Measurements from ENCODE around the gene SFT2D3.

Gene SFT2D3

DNA sequence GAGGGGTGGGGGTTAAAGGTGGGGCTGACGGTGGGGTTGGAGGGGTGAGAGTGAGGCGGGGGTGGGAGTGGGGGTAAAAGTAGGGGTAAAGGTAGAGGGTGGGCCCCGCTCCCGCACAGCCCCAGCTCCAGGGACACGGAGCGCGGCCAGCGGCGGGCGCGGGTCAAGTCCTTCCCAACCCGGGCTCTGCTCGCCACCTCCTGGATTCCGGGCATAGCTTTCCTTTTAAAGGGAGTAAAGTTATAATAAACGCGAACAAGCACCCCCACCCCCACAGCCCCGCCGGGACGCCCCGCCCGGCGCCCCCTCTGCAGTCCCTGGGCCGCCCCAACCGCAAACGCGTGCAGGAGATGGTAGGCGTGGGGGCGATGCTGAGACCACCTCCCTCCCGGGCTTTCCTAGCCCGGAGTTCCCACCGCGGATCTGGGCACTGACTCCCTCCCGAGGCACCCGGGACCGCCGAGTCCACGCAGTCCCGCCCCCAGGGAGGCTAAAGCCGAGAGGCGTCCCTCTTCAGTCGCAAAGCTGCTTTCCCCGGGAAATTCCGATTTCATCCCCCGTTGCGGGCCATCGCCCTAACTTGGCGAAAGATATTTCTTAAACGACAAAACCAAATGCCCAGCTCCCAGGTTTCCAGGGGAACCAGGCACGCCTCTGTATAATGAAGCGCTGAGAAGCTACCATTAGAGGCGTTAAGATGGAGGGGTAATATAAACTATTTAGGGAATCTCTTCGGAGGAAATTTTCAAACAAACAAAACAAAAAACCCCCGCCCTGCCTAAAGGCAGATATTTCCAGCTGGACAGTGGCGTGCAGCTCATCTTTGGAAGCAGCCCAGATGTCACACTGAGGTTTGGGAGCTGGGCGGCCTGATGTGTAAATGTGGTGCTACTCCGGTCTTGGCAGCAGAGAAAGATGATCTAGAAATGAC is 25.7 kb upstream of the SFT2D3 start, which contains the start of gene LIMS2:
TSS of gene LIMS2 (minus strand) at position 200 of the 931 bp plus-strand sequence. CDS start 506 bp downstream, outside the sequence.
- no peak for DNase-seq (ENCODE audit: low read depth, low spot score)
- H3K9ac ChIP-seq (ENCODE audit: insufficient read length): peak within 1 kb of the TSS; percentile 60
- H3K9me3 ChIP-seq (ENCODE audit: low read depth, low read length): no peaks in the 10 kb centered on the region
- H3K27ac ChIP-seq: no peak within 1 kb of the TSS
- H3K36me3 ChIP-seq (ENCODE audit: insufficient read depth, low read length): no peaks in the 10 kb centered on the region
- H3K4me3 ChIP-seq: peak within 1 kb of the TSS; percentile 82
- no peak for TF ChIP-seq POLR2AphosphoS5 (IDR thresholded peaks at IDR 0.05; ENCODE audit: borderline replicate concordance, low read depth, low read length)

DNA sequence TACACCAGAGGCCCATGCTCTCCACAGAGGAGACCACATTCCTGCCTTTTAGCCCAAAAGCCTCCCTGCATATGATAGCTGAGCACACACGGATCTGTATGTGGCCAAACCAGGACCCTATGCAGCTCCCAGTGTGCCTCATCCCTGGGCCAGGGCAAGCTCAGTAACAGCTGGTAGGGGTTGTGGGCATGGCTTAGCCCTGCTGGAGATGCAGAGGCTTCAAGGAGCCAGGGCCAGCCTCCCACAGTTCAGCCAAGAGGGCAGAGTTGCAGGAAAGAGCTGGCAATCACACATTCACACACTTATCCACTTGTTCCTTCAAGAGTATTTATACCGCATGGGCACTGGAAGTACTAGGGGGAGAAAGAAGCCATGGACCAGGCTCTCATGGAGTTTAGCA is 24.4 kb upstream of the SFT2D3 start:
- Histone ChIP-seq H3K4me3 (no peak overlapping the region), H3K9me3 (ENCODE audit: low read depth, low read length) (no peaks in the 10 kb centered on the region), H3K36me3 (ENCODE audit: insufficient read depth, low read length) (no peaks in the 10 kb centered on the region), H3K27ac (no peak overlapping the region), H3K9ac (ENCODE audit: insufficient read length) (no peak overlapping the region)
- no peak for TF ChIP-seq POLR2AphosphoS5 (IDR thresholded peaks at IDR 0.05; ENCODE audit: borderline replicate concordance, low read depth, low read length)
- no peak for TF ChIP-seq EZH2 (IDR thresholded peaks at IDR 0.05)
- TF ChIP-seq FOXP2 (optimal IDR thresholded peaks at IDR 0.05; ENCODE audit: control extremely low read depth, extremely low read length, insufficient read depth): no peak
- DNase-seq (ENCODE audit: low read depth, low spot score): no peak

DNA sequence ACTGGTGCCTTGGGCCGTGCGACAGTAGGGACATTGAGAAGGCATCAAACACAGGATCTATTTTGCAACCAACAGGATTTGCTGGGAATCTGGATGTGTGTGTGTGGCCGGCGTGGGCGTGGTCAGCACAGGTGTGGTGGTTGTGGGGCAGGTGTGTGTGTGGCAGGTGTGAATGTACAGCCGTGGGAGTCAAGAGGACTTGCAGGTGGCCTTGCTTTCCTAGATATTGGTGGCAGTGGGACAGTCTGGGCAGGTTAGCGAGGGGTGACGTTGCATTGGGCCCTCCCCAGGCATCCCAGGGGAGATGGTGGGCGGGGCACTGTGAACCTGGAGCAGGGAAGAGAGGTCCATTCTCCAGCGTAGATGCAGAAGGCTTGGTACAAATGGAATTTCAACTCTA is 22.8 kb upstream of the SFT2D3 start:
- no peak for DNase-seq (ENCODE audit: low read depth, low spot score)
- Histone ChIP-seq H3K27ac (no peak overlapping the region), H3K4me3 (no peak overlapping the region), H3K36me3 (ENCODE audit: insufficient read depth, low read length) (no peaks in the 10 kb centered on the region), H3K9me3 (ENCODE audit: low read depth, low read length) (no peaks in the 10 kb centered on the region), H3K9ac (ENCODE audit: insufficient read length) (no peak overlapping the region)
- no peak for TF ChIP-seq POLR2AphosphoS5 (IDR thresholded peaks at IDR 0.05; ENCODE audit: borderline replicate concordance, low read depth, low read length)
- no peak for TF ChIP-seq EZH2 (IDR thresholded peaks at IDR 0.05)
- no peak for TF ChIP-seq FOXP2 (optimal IDR thresholded peaks at IDR 0.05; ENCODE audit: control extremely low read depth, extremely low read length, insufficient read depth)

DNA sequence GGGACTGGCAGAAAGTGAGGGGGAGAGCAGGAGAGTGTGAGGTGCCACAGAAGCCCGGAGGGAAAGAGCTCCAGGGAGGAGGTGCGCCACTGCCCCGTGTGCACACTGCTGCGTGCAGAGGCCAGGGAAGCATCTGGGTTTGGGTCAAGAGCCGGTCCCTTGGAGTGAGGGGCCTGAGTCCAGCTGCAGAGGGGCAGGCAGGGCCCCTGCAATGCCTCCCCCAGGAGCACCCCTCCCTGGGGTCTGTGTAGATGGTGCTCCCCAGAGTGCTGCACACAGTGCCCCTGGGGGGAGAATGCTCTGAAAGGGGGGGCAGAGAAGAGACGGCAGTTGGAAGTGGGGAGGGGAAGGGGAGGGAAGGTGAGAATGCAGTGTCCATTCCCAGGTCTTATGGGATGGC is 22.3 kb upstream of the SFT2D3 start:
- H3K36me3 ChIP-seq (ENCODE audit: insufficient read depth, low read length): no peaks in the 10 kb centered on the region
- TF ChIP-seq FOXP2 (optimal IDR thresholded peaks at IDR 0.05; ENCODE audit: control extremely low read depth, extremely low read length, insufficient read depth): no peak
- no peak for TF ChIP-seq EZH2 (IDR thresholded peaks at IDR 0.05)
- no peak for TF ChIP-seq POLR2AphosphoS5 (IDR thresholded peaks at IDR 0.05; ENCODE audit: borderline replicate concordance, low read depth, low read length)

DNA sequence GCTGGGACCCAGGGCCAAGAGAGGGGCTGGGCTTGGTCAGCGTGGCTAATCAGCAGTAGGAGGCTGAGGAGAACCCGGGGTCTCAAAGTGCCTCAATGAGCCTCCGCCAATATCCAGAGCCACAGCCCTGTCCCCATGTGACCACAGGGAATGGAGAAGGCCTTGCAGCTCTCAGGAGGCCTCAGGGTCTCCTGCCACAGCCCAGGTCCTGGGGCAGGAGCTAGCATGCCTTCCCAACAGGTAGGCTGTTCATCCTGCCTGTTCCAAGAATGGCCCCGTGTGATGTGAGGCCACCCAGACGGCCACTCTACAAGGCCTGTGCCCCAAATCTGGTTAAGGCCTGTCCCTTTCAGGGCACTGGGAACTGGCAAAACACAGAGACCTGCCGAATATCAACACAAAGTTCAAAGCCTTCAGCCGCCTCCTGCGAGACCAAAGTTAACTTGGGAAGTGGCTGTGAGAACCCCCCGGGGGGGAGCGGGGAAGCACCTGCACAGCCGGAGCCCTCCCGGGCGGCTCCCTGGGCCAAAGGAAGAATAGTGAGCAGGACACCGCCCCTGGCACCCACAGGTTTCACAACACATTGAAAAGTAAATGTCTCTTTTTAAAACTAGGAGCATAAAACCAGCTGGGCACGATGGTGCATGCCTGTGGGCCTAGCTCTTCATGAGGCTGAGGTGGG is 21.5 kb upstream of the SFT2D3 start:
- Histone ChIP-seq H3K4me3 (no peak overlapping the region), H3K27ac (no peak overlapping the region), H3K9ac (ENCODE audit: insufficient read length) (no peak overlapping the region), H3K9me3 (ENCODE audit: low read depth, low read length) (no peaks in the 10 kb centered on the region), H3K36me3 (ENCODE audit: insufficient read depth, low read length) (no peaks in the 10 kb centered on the region)
- no peak for TF ChIP-seq FOXP2 (optimal IDR thresholded peaks at IDR 0.05; ENCODE audit: control extremely low read depth, extremely low read length, insufficient read depth)
- DNase-seq (ENCODE audit: low read depth, low spot score): no peak

More for the DNA sequence above, 22.3 kb upstream of the SFT2D3 start:
- no peak for DNase-seq (ENCODE audit: low read depth, low spot score)
- Histone ChIP-seq H3K4me3 (no peak overlapping the region), H3K9ac (ENCODE audit: insufficient read length) (no peak overlapping the region), H3K27ac (no peak overlapping the region), H3K9me3 (ENCODE audit: low read depth, low read length) (no peaks in the 10 kb centered on the region)

DNA sequence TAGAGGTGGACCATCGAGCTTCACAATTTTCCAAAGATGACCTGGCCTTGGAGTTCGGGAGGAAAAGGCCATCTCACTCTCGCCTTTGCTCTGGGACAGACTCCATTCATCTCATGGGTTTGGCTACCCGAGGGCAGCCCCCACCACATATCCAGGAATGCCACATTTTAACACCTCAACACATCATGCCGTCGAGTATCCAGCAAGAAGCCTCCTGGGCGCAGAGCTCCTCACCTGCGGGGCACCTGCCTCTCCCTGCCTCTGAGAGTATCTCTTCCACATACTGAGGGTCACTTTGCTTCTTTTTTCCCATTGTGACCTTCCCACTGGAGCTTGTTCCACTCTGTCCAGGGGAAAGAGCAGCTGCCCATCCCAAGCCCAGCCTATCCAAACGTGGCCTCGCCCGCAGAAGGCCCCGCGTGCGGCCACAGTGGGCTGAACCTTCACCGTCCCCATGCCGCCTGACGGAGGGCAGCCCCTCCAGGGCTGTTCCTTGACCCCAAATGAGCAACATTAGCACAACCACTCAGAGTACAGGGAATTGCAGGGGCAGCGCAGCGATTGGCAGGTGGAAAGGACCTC is 20.5 kb upstream of the SFT2D3 start:
- H3K9ac ChIP-seq (ENCODE audit: insufficient read length): no peak overlapping the region
- H3K4me3 ChIP-seq: no peak overlapping the region
- H3K36me3 ChIP-seq (ENCODE audit: insufficient read depth, low read length): no peaks in the 10 kb centered on the region
- TF ChIP-seq FOXP2 (optimal IDR thresholded peaks at IDR 0.05; ENCODE audit: control extremely low read depth, extremely low read length, insufficient read depth) (no peak), EZH2 (IDR thresholded peaks at IDR 0.05) (no peak), POLR2AphosphoS5 (IDR thresholded peaks at IDR 0.05; ENCODE audit: borderline replicate concordance, low read depth, low read length) (no peak)
- no peaks in the 10 kb centered on the region for H3K9me3 ChIP-seq (ENCODE audit: low read depth, low read length)
- no peak for DNase-seq (ENCODE audit: low read depth, low spot score)
- no peak overlapping the region for H3K27ac ChIP-seq

DNA sequence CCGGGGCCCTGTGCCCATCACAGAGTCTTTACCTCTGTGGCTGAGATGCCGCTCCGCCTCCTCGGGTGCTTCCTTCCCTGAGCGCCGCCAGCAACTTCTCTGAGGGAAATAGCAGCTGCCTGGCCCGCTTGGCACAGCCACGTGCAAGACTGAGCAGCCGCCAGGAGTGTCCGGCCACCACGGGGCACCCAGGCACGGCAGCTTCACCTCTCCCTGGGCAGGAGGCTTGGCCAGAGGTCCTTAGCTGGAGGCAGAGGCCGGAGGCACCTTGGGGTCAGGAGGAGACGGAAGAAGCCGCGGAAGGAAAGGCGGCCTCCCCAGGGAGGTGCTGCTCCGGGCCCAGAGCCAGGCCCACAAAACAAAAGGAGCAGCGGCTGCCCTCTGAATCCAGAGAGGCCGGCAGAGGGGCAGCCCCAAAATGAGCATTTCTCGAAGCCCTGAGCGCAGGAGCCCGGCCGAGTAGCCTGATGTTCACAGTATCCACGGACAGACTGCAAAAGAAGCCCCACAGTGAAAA is 20.0 kb upstream of the SFT2D3 start:
- DNase-seq (ENCODE audit: low read depth, low spot score): no peak
- H3K9ac ChIP-seq (ENCODE audit: insufficient read length): no peak overlapping the region
- no peaks in the 10 kb centered on the region for H3K36me3 ChIP-seq (ENCODE audit: insufficient read depth, low read length)
- TF ChIP-seq EZH2 (IDR thresholded peaks at IDR 0.05): no peak
- no peak for TF ChIP-seq POLR2AphosphoS5 (IDR thresholded peaks at IDR 0.05; ENCODE audit: borderline replicate concordance, low read depth, low read length)
- TF ChIP-seq FOXP2 (optimal IDR thresholded peaks at IDR 0.05; ENCODE audit: control extremely low read depth, extremely low read length, insufficient read depth): no peak
- H3K4me3 ChIP-seq: no peak overlapping the region
- no peaks in the 10 kb centered on the region for H3K9me3 ChIP-seq (ENCODE audit: low read depth, low read length)
- H3K27ac ChIP-seq: no peak overlapping the region
